ENCODE data around the gene UBE2G2. TPM values are rescaled to one million over a fixed set of nuclear protein-coding genes. Genes with fewer than 3 reads are reported as not detected.

Gene UBE2G2
- total RNA-seq, 6 donors from 2014 or later = 74.4 to 218 (median 80.1) TPM

DNA sequence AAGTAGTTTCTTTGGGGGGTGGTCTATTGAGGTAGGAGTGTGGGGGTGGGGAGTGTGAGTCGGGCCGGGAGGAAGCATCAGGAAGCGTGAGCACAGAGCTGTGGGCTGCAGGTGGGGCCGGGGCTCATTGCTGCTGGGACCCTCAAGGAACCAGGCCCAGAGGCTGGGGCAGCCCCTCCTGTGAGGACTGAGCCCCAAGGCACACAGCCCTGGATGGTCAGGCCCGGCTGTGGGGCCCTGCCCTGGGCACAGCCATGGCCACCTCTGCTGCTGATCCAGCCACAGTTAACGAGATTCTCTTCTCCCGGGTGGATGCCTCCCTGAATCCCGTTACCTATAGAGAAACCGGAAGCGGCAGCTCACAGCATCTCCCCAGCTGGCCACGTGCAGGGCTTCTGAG is 39.2 kb upstream of the UBE2G2 start:
- Histone ChIP-seq H3K9me3 (no peaks in the 10 kb centered on the region), H3K27me3 (no peaks in the 10 kb centered on the region), H3K4me1 (peaks cover 4 to 14% (median 9%) of the 10 kb centered on the region in 4 donors), H3K36me3 (no peaks in the 10 kb centered on the region), H3K27ac (no peak overlapping the region), H3K4me3 (no peak overlapping the region)
- TF ChIP-seq POLR2AphosphoS5 (IDR thresholded peaks at IDR 0.05) (no peak), EP300 (IDR thresholded peaks at IDR 0.05) (no peak)
- WGBS, 2 donors = 76 to 80% methylated on average over 4 to 11 of the region's 11 CpGs
- DNase-seq (peak in 1 of 2 donors; percentile 47), ATAC-seq (ENCODE audit: low FRiP score in 2 of 2) (no peak)

DNA sequence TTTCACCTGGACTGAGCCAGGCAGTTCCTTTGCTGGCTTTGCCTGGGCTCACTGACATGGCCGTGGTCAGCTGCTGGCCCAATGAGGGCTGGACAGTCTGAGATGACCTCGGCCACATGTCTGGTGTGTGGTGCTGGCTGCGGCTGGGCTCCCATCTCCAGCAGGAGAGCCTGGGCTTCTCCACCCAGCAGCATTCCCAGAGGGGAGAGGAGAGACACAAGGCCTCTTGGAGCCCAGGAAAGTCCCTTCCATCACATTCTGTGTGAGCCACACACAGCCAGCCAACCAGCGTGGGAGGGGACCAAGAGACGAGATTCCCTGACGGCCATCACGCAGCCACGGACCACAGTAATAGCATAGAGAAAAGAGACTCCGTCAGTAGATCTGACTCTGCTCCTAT is 37.3 kb upstream of the UBE2G2 start:
- WGBS, 2 donors = 93 to 97% methylated on average over 6 to 9 of the region's 9 CpGs
- no peak overlapping the region for H3K4me3 ChIP-seq
- H3K36me3 ChIP-seq = no peaks in the 10 kb centered on the region
- H3K9me3 ChIP-seq = no peaks in the 10 kb centered on the region
- DNase-seq = no peak
- no peaks in the 10 kb centered on the region for H3K27me3 ChIP-seq
- no peak for ATAC-seq (ENCODE audit: low FRiP score in 2 of 2)
- H3K4me1 ChIP-seq = peaks cover 0 to 7% (median 2%) of the 10 kb centered on the region in 4 donors
- TF ChIP-seq, protein P1, sequence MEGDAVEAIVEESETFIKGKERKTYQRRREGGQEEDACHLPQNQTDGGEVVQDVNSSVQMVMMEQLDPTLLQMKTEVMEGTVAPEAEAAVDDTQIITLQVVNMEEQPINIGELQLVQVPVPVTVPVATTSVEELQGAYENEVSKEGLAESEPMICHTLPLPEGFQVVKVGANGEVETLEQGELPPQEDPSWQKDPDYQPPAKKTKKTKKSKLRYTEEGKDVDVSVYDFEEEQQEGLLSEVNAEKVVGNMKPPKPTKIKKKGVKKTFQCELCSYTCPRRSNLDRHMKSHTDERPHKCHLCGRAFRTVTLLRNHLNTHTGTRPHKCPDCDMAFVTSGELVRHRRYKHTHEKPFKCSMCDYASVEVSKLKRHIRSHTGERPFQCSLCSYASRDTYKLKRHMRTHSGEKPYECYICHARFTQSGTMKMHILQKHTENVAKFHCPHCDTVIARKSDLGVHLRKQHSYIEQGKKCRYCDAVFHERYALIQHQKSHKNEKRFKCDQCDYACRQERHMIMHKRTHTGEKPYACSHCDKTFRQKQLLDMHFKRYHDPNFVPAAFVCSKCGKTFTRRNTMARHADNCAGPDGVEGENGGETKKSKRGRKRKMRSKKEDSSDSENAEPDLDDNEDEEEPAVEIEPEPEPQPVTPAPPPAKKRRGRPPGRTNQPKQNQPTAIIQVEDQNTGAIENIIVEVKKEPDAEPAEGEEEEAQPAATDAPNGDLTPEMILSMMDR (IDR thresholded peaks at IDR 0.05) = no peak
- TF ChIP-seq POLR2AphosphoS5 (IDR thresholded peaks at IDR 0.05) (no peak), POLR2A (IDR thresholded peaks at IDR 0.05) (no peak), EP300 (IDR thresholded peaks at IDR 0.05) (no peak)
- no peak overlapping the region for H3K27ac ChIP-seq

GRCh38 chr21:44838039-44838895 is 36.6 kb upstream of the UBE2G2 start:
- 88 to 93% methylated on average over 9 to 24 of the region's 30 CpGs for WGBS, 2 donors
- Histone ChIP-seq H3K36me3 (no peaks in the 10 kb centered on the region), H3K9me3 (no peaks in the 10 kb centered on the region), H3K4me1 (peaks cover 0 to 7% (median 2%) of the 10 kb centered on the region in 4 donors), H3K4me3 (no peak overlapping the region), H3K27ac (no peak overlapping the region), H3K27me3 (no peaks in the 10 kb centered on the region)
- DNase-seq (no peak), ATAC-seq (ENCODE audit: low FRiP score in 2 of 2) (peak in 1 of 2 donors; percentile 20)
- TF ChIP-seq POLR2A (IDR thresholded peaks at IDR 0.05) (no peak), EP300 (IDR thresholded peaks at IDR 0.05) (no peak), POLR2AphosphoS5 (IDR thresholded peaks at IDR 0.05) (no peak)
- TF ChIP-seq, protein P1 (IDR thresholded peaks at IDR 0.05) = no peak

DNA sequence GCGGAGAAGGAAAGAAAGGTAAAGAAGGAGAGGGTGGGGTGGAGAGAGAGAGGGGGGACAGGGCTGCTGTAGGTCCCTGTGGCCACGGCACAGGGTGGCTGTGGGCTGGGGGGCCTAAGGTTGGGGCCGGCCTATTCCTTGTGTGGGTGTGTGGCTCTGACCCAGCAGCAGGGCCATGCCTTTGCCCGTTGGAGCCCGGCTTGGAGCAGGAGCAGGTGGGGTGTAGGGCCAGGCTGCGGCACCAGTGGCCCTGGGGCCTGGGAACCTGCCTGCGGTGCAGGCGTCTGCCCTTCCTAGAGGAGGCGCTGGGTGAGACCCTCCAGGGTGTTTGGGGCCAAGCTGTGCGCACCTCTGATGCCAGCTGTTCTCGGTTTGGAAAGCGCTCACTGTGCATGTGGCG is 35.9 kb upstream of the UBE2G2 start:
- no peak for TF ChIP-seq EP300 (IDR thresholded peaks at IDR 0.05)
- TF ChIP-seq, protein P1 (IDR thresholded peaks at IDR 0.05) = no peak
- TF ChIP-seq POLR2A (IDR thresholded peaks at IDR 0.05) = no peak
- TF ChIP-seq POLR2AphosphoS5 (IDR thresholded peaks at IDR 0.05) = no peak
- no peak for ATAC-seq (ENCODE audit: low FRiP score in 2 of 2)

DNA sequence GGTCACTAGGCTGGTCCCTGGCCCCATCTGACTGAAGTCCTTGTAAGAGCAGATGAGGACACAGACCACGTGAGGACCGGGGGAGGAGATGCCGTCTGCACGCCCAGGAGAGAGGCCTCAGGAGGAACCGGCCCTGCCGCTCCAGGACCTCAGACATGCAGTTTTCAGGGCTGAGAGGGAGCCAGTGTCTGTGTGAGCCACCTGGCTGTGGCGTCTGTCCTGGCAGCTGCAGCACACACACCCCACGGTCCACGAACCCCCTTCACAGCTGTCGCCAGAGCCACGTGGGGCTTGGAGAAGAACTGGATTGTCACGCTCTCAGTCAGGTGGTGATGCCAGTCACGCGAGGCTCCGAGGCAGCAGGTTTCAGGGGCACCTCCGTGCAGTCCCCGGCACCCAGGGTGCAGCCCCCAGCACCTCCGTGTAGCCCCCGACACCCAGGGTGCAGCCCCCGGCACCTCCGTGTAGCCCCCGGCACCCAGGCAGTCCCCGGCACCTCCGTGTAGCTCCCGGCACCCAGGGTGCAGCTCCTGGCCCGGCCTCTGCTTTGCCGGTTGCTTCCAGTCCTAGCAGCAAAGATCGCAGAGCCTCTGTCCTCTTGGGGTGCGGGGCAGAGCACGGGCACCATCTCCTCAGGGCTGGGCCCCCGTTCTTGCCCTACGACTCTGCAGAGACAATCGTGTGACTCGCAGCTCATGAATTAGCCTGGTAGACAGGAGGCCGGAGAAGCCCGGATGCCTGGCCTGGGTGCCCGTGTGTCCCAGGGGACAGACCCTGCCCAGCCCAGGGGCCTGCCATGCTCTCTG is 35.2 kb upstream of the UBE2G2 start:
- Histone ChIP-seq H3K4me3 (no peak overlapping the region), H3K9me3 (no peaks in the 10 kb centered on the region), H3K36me3 (no peaks in the 10 kb centered on the region), H3K27ac (no peak overlapping the region), H3K4me1 (peaks cover 0 to 7% (median 2%) of the 10 kb centered on the region in 4 donors), H3K27me3 (no peaks in the 10 kb centered on the region)
- TF ChIP-seq POLR2AphosphoS5 (IDR thresholded peaks at IDR 0.05) = no peak
- TF ChIP-seq POLR2A (IDR thresholded peaks at IDR 0.05) = no peak
- TF ChIP-seq EP300 (IDR thresholded peaks at IDR 0.05) = no peak
- peak in 1 of 2 donors; percentile 68 for DNase-seq
- ATAC-seq (ENCODE audit: low FRiP score in 2 of 2) = peak; percentile 43 to 49
- WGBS, 2 donors = 61 to 66% methylated on average over 8 to 26 of the region's 37 CpGs

More for the DNA sequence above, 35.9 kb upstream of the UBE2G2 start:
- no peaks in the 10 kb centered on the region for H3K27me3 ChIP-seq
- no peaks in the 10 kb centered on the region for H3K9me3 ChIP-seq
- no peaks in the 10 kb centered on the region for H3K36me3 ChIP-seq
- no peak overlapping the region for H3K4me3 ChIP-seq
- WGBS, 2 donors = 80 to 84% methylated on average over 5 of the region's 13 CpGs
- H3K27ac ChIP-seq = no peak overlapping the region
- DNase-seq = no peak
- H3K4me1 ChIP-seq = peaks cover 0 to 7% (median 2%) of the 10 kb centered on the region in 4 donors

All from upper lobe of left lung (tissue), 6 donors.